ENCODE data around the gene LDLRAD4. TPM values are rescaled to one million over a fixed set of nuclear protein-coding genes. Genes with fewer than 3 reads are reported as not detected.

The LDLRAD4 gene
- polyA plus RNA-seq, 1 of the 3 experiments (the other 2 are of a cell fraction) = 0.16 TPM

DNA sequence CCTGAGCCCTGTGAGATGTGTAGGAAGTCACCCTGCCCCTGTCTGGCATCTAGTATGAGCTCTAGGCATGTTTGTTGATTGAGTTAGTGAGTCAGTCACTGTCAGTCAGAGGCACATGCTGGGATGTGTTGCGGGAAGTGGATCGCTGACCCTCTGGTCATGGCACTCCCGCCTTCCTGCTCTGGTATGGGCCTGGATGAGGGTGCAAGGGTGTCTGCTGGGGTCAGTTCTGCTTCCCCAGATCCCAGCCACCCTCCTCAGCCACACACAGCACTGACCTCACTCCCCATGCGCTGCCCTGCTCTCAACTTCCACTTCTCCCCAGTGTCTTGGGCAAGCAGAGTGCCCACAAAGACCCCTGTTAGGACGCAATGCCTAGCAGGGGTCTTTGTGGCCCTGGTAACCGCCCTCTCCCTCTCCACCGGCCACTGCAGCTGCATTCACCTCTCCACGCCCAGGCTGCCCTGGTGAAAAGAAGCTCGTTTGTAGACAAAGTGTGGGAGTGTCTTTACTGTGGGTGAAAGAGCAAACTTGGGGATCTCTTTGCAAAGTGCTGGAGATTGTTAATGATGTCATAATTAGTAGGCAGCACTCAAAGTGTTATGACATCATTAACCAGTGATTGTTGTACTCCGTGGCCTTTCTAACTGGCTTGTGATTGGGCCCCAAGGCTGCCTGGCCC is 252.1 kb downstream of the LDLRAD4 start:
- Histone ChIP-seq H3K9ac (no peak overlapping the region), H3K4me3 (ENCODE audit: low read depth in 2 of 2, low read length in 1 of 2) (no peak overlapping the region), H3K27me3 (ENCODE audit: insufficient read depth) (no peaks in the 10 kb centered on the region), H3K9me3 (no peaks in the 10 kb centered on the region), H3K4me1 (ENCODE audit: control insufficient read depth in 1 of 2, insufficient read depth in 2 of 2, low read depth in 1 of 2, low read length in 1 of 2) (peaks cover 0 to 31% of the 10 kb centered on the region in 2 experiments; a peak in 2 of 4 replicates), H2AFZ (ENCODE audit: low read depth) (no peak overlapping the region), H3K36me3 (replicated peaks in 1 of 2; ENCODE audit: control insufficient read depth in 1 of 2, insufficient read depth in 2 of 2, low read length in 1 of 2) (no peaks in the 10 kb centered on the region), H3K27ac (ENCODE audit: low read depth in 2 of 2, low read length in 1 of 2) (no peak overlapping the region; a peak in 1 of 4 replicates), H4K20me1 (ENCODE audit: insufficient read depth) (no peaks in the 10 kb centered on the region), H3K4me2 (no peak overlapping the region), H3K9me2 (no peaks in the 10 kb centered on the region), H3K79me2 (ENCODE audit: insufficient read depth) (no peaks in the 10 kb centered on the region), H3F3A (replicated peaks; ENCODE audit: insufficient read depth) (no peaks in the 10 kb centered on the region)
- no peak for TF ChIP-seq RAD21 (IDR thresholded peaks at IDR 0.05; ENCODE audit: low read length)
- TF ChIP-seq FOXM1 (IDR thresholded peaks at IDR 0.05; ENCODE audit: low read depth) = no peak
- TF ChIP-seq, protein P1, sequence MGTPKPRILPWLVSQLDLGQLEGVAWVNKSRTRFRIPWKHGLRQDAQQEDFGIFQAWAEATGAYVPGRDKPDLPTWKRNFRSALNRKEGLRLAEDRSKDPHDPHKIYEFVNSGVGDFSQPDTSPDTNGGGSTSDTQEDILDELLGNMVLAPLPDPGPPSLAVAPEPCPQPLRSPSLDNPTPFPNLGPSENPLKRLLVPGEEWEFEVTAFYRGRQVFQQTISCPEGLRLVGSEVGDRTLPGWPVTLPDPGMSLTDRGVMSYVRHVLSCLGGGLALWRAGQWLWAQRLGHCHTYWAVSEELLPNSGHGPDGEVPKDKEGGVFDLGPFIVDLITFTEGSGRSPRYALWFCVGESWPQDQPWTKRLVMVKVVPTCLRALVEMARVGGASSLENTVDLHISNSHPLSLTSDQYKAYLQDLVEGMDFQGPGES (IDR thresholded peaks at IDR 0.05; ENCODE audit: low read depth, low read length) = no peak
- TF ChIP-seq, protein P2, sequence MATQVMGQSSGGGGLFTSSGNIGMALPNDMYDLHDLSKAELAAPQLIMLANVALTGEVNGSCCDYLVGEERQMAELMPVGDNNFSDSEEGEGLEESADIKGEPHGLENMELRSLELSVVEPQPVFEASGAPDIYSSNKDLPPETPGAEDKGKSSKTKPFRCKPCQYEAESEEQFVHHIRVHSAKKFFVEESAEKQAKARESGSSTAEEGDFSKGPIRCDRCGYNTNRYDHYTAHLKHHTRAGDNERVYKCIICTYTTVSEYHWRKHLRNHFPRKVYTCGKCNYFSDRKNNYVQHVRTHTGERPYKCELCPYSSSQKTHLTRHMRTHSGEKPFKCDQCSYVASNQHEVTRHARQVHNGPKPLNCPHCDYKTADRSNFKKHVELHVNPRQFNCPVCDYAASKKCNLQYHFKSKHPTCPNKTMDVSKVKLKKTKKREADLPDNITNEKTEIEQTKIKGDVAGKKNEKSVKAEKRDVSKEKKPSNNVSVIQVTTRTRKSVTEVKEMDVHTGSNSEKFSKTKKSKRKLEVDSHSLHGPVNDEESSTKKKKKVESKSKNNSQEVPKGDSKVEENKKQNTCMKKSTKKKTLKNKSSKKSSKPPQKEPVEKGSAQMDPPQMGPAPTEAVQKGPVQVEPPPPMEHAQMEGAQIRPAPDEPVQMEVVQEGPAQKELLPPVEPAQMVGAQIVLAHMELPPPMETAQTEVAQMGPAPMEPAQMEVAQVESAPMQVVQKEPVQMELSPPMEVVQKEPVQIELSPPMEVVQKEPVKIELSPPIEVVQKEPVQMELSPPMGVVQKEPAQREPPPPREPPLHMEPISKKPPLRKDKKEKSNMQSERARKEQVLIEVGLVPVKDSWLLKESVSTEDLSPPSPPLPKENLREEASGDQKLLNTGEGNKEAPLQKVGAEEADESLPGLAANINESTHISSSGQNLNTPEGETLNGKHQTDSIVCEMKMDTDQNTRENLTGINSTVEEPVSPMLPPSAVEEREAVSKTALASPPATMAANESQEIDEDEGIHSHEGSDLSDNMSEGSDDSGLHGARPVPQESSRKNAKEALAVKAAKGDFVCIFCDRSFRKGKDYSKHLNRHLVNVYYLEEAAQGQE (IDR thresholded peaks at IDR 0.05; ENCODE audit: low read depth, low read length) = no peak
- TF ChIP-seq TCF12 (IDR thresholded peaks at IDR 0.05) = no peak
- TF ChIP-seq JUND (IDR thresholded peaks at IDR 0.05) = no peak
- TF ChIP-seq, protein P3, sequence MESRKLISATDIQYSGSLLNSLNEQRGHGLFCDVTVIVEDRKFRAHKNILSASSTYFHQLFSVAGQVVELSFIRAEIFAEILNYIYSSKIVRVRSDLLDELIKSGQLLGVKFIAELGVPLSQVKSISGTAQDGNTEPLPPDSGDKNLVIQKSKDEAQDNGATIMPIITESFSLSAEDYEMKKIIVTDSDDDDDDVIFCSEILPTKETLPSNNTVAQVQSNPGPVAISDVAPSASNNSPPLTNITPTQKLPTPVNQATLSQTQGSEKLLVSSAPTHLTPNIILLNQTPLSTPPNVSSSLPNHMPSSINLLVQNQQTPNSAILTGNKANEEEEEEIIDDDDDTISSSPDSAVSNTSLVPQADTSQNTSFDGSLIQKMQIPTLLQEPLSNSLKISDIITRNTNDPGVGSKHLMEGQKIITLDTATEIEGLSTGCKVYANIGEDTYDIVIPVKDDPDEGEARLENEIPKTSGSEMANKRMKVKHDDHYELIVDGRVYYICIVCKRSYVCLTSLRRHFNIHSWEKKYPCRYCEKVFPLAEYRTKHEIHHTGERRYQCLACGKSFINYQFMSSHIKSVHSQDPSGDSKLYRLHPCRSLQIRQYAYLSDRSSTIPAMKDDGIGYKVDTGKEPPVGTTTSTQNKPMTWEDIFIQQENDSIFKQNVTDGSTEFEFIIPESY (IDR thresholded peaks at IDR 0.05; ENCODE audit: borderline replicate concordance, low read depth) = no peak
- no peak for TF ChIP-seq MEF2A (IDR thresholded peaks at IDR 0.05; ENCODE audit: borderline replicate concordance, low read depth)
- TF ChIP-seq, protein P4, sequence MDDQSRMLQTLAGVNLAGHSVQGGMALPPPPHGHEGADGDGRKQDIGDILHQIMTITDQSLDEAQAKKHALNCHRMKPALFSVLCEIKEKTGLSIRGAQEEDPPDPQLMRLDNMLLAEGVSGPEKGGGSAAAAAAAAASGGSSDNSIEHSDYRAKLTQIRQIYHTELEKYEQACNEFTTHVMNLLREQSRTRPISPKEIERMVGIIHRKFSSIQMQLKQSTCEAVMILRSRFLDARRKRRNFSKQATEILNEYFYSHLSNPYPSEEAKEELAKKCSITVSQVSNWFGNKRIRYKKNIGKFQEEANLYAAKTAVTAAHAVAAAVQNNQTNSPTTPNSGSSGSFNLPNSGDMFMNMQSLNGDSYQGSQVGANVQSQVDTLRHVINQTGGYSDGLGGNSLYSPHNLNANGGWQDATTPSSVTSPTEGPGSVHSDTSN (IDR thresholded peaks at IDR 0.05) = no peak
- TF ChIP-seq FOXJ3 (CRISPR knock-in tag; IDR thresholded peaks at IDR 0.05) = no peak
- TF ChIP-seq, protein P5, sequence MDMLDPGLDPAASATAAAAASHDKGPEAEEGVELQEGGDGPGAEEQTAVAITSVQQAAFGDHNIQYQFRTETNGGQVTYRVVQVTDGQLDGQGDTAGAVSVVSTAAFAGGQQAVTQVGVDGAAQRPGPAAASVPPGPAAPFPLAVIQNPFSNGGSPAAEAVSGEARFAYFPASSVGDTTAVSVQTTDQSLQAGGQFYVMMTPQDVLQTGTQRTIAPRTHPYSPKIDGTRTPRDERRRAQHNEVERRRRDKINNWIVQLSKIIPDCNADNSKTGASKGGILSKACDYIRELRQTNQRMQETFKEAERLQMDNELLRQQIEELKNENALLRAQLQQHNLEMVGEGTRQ (IDR thresholded peaks at IDR 0.05; ENCODE audit: borderline replicate concordance, low read depth, low read length) = no peak
- DNase-seq = no peak
- POLR2A ChIA-PET = no interaction called here
- CTCF ChIA-PET = no interaction called here
- 65% methylated on average over 7 of the region's 10 CpGs for WGBS (ENCODE audit: low lambda C conversion rate)

All from SK-N-SH (cell line).